ENCODE measurements around the gene ATP5IF1. TPM values are rescaled to one million over a fixed set of nuclear protein-coding genes. Genes with fewer than 3 reads are reported as not detected.

The ATP5IF1 gene
- polyA plus RNA-seq, 1 donor from 2014 or later = 448 TPM

DNA sequence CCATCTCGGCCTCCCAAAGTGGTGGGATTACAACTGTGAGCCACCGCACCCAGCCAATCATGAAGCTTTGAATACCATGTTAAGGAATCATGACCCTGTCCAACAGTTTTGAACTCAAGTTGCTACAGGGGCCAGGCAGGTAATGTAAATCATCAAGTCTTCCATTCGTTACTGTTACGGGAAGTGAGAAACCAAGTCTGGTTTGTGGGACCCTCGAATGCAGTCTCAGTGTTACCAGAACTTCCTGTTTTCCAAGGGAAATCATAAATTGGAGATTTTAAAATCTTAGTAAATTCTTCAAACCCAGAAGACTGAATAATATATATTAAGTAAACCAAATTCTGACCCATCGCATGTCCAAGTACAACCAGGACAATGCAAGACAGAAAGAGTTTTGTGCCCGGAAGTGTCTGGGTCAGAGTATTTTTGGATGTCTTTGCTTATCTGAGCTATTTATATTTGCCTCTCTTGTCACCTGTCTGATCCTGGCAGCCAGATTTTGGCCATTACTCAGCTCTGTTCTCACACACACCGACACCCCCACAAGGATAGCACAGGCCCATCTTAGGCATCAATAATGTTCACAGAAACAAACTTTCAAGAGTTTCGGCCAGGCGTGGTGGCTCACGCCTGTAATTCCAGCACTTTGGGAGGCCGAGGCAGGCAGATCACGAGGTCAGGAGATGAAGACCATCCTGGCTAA, 8.8 kb downstream of the ATP5IF1 start:
- TF ChIP-seq RAD21 (conservative IDR thresholded peaks at IDR 0.05) (no peak), MXI1 (conservative IDR thresholded peaks at IDR 0.05; ENCODE audit: poor library complexity, severe bottlenecking) (no peak), EP300 (conservative IDR thresholded peaks at IDR 0.05; ENCODE audit: poor library complexity, severe bottlenecking) (no peak), POLR2AphosphoS5 (IDR thresholded peaks at IDR 0.05) (no peak), EZH2 (IDR thresholded peaks at IDR 0.05; ENCODE audit: borderline replicate concordance, insufficient read depth, low read length, poor library complexity, severe bottlenecking) (no peak), SMC3 (conservative IDR thresholded peaks at IDR 0.05; ENCODE audit: poor library complexity) (no peak), TAF1 (IDR thresholded peaks at IDR 0.05; ENCODE audit: low read depth) (no peak)
- TF ChIP-seq, protein P1, sequence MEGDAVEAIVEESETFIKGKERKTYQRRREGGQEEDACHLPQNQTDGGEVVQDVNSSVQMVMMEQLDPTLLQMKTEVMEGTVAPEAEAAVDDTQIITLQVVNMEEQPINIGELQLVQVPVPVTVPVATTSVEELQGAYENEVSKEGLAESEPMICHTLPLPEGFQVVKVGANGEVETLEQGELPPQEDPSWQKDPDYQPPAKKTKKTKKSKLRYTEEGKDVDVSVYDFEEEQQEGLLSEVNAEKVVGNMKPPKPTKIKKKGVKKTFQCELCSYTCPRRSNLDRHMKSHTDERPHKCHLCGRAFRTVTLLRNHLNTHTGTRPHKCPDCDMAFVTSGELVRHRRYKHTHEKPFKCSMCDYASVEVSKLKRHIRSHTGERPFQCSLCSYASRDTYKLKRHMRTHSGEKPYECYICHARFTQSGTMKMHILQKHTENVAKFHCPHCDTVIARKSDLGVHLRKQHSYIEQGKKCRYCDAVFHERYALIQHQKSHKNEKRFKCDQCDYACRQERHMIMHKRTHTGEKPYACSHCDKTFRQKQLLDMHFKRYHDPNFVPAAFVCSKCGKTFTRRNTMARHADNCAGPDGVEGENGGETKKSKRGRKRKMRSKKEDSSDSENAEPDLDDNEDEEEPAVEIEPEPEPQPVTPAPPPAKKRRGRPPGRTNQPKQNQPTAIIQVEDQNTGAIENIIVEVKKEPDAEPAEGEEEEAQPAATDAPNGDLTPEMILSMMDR (IDR thresholded peaks at IDR 0.05; ENCODE audit: poor library complexity, severe bottlenecking) = no peak
- TF ChIP-seq, protein P2, sequence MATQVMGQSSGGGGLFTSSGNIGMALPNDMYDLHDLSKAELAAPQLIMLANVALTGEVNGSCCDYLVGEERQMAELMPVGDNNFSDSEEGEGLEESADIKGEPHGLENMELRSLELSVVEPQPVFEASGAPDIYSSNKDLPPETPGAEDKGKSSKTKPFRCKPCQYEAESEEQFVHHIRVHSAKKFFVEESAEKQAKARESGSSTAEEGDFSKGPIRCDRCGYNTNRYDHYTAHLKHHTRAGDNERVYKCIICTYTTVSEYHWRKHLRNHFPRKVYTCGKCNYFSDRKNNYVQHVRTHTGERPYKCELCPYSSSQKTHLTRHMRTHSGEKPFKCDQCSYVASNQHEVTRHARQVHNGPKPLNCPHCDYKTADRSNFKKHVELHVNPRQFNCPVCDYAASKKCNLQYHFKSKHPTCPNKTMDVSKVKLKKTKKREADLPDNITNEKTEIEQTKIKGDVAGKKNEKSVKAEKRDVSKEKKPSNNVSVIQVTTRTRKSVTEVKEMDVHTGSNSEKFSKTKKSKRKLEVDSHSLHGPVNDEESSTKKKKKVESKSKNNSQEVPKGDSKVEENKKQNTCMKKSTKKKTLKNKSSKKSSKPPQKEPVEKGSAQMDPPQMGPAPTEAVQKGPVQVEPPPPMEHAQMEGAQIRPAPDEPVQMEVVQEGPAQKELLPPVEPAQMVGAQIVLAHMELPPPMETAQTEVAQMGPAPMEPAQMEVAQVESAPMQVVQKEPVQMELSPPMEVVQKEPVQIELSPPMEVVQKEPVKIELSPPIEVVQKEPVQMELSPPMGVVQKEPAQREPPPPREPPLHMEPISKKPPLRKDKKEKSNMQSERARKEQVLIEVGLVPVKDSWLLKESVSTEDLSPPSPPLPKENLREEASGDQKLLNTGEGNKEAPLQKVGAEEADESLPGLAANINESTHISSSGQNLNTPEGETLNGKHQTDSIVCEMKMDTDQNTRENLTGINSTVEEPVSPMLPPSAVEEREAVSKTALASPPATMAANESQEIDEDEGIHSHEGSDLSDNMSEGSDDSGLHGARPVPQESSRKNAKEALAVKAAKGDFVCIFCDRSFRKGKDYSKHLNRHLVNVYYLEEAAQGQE (IDR thresholded peaks at IDR 0.05; ENCODE audit: borderline replicate concordance) = no peak
- H3K4me3 ChIP-seq (ENCODE audit: low read length) = no peak overlapping the region

DNA sequence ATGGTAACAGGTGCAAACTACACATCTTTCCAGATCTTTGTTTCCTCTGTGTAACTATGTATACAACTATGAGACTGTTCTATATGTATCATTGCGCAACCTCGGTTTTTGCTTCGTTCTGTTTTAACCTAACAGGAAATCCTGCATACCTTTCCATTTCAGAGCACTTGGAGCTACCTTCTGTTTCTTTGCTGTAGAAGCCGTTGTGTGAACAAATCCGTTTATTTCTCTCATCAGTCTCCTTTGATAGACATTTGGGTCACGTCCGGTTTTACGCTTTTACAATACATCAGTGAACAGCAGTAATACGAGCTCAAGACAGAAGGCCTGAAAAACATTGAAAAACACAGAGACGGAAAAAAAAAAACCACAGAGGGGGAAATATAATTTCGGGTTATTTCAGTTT, 10.5 kb downstream of the ATP5IF1 start:
- no peaks in the 10 kb centered on the region for H3K36me3 ChIP-seq (ENCODE audit: insufficient read depth, low read length)
- H3K9ac ChIP-seq (ENCODE audit: low read length) = no peak overlapping the region
- TF ChIP-seq, protein P1 (IDR thresholded peaks at IDR 0.05; ENCODE audit: poor library complexity, severe bottlenecking) = no peak
- TF ChIP-seq RAD21 (conservative IDR thresholded peaks at IDR 0.05) (no peak), SMC3 (conservative IDR thresholded peaks at IDR 0.05; ENCODE audit: poor library complexity) (no peak), TAF1 (IDR thresholded peaks at IDR 0.05; ENCODE audit: low read depth) (no peak), POLR2AphosphoS5 (IDR thresholded peaks at IDR 0.05) (no peak), MXI1 (conservative IDR thresholded peaks at IDR 0.05; ENCODE audit: poor library complexity, severe bottlenecking) (no peak), EZH2 (IDR thresholded peaks at IDR 0.05; ENCODE audit: borderline replicate concordance, insufficient read depth, low read length, poor library complexity, severe bottlenecking) (no peak)
- TF ChIP-seq, protein P2 (IDR thresholded peaks at IDR 0.05; ENCODE audit: borderline replicate concordance) = no peak
- H3K9me3 ChIP-seq (ENCODE audit: low read length) = no peaks in the 10 kb centered on the region
- H3K4me2 ChIP-seq (ENCODE audit: low read length) = no peak overlapping the region
- no peak overlapping the region for H3K4me3 ChIP-seq (ENCODE audit: low read length)
- H2AFZ ChIP-seq (ENCODE audit: low read depth, low read length) = no peak overlapping the region
- no peak overlapping the region for H3K27ac ChIP-seq (ENCODE audit: low read length)
- H3K9me2 ChIP-seq (ENCODE audit: insufficient read depth, low read length) = no peaks in the 10 kb centered on the region
- no peaks in the 10 kb centered on the region for H4K20me1 ChIP-seq (ENCODE audit: insufficient read depth)
- H3K79me2 ChIP-seq (replicated peaks; ENCODE audit: insufficient read depth, low read length) = no peaks in the 10 kb centered on the region
- H3K27me3 ChIP-seq (ENCODE audit: insufficient read depth, low read depth, low read length) = no peaks in the 10 kb centered on the region
- no peaks in the 10 kb centered on the region for H3F3A ChIP-seq (ENCODE audit: insufficient read depth, low read length, poor library complexity, severe bottlenecking)

More for the DNA sequence above, 8.8 kb downstream of the ATP5IF1 start:
- Histone ChIP-seq H3K9me2 (ENCODE audit: insufficient read depth, low read length) (no peaks in the 10 kb centered on the region), H4K20me1 (ENCODE audit: insufficient read depth) (no peaks in the 10 kb centered on the region), H3K4me2 (ENCODE audit: low read length) (no peak overlapping the region), H3K27me3 (ENCODE audit: insufficient read depth, low read depth, low read length) (no peaks in the 10 kb centered on the region), H3K9me3 (ENCODE audit: low read length) (no peaks in the 10 kb centered on the region), H3K27ac (ENCODE audit: low read length) (no peak overlapping the region), H2AFZ (ENCODE audit: low read depth, low read length) (no peak overlapping the region), H3K79me2 (replicated peaks; ENCODE audit: insufficient read depth, low read length) (no peaks in the 10 kb centered on the region), H3K9ac (ENCODE audit: low read length) (no peak overlapping the region), H3K36me3 (ENCODE audit: insufficient read depth, low read length) (no peaks in the 10 kb centered on the region), H3F3A (ENCODE audit: insufficient read depth, low read length, poor library complexity, severe bottlenecking) (no peaks in the 10 kb centered on the region)
